Adipocyte (in vitro differentiated cells): ENCODE results near the gene SEL1L3.

Experiments
- DNase-seq: peaks from one replicate; pipeline ENCODE4 v3.0.0-alpha.2; 2015; ENCODE audit warnings: low read depth
- H3K27me3 ChIP-seq: replicated peaks from 2 replicates; pipeline ENCODE4 v1.7.0; 2013; ENCODE audit warnings: mild to moderate bottlenecking, low read length, moderate library complexity; ENCODE audit not compliant: control insufficient read depth, insufficient read depth
- H3K36me3 ChIP-seq: 2 replicates; pipeline ENCODE4 v1.7.0; 2013; ENCODE audit warnings: low read length, mild to moderate bottlenecking, moderate library complexity; ENCODE audit not compliant: control insufficient read depth, insufficient read depth, severe bottlenecking
- H3K4me1 ChIP-seq: 2 replicates; pipeline ENCODE4 v1.7.0; 2013; ENCODE audit warnings: mild to moderate bottlenecking, low read length, moderate library complexity; ENCODE audit not compliant: control insufficient read depth, insufficient read depth
- H3K4me3 ChIP-seq: 2 replicates; pipeline ENCODE4 v1.7.0; 2013; ENCODE audit warnings: mild to moderate bottlenecking, low read length, moderate library complexity
- H3K9ac ChIP-seq: 2 replicates; pipeline ENCODE4 v1.7.0; 2013; ENCODE audit warnings: mild to moderate bottlenecking, low read length, moderate library complexity
- H3K9me3 ChIP-seq: 2 replicates; pipeline ENCODE4 v1.7.0; 2013; ENCODE audit warnings: mild to moderate bottlenecking, low read length, moderate library complexity; ENCODE audit not compliant: control insufficient read depth

Gene SEL1L3

DNA sequence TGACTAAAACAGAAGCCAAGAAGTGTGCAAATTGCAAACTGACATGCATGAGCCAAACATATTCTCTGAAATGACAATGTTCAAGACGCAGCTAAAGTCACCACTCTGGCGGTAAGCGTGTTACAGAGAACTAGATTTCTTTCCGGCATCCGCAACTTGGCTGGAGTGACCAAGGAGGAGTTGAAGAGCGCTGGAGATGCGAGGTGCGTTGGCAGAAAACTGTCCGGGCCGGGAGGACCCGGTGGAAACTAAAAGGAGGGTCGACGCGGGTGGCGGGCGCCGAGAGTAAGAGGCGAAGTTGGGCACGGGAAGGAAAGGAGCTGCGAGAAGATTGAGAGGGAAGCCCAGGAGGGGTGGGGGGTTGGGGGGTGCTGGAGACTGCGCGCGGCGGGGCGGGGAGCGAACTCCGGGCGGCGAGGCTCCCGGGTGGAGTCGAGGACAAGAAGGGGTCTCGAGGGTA, 807 bp downstream of the SEL1L3 start:
- H3K4me1 ChIP-seq: peaks cover 26% of the 10 kb centered on the region
- peak; percentile 55 for DNase-seq

DNA sequence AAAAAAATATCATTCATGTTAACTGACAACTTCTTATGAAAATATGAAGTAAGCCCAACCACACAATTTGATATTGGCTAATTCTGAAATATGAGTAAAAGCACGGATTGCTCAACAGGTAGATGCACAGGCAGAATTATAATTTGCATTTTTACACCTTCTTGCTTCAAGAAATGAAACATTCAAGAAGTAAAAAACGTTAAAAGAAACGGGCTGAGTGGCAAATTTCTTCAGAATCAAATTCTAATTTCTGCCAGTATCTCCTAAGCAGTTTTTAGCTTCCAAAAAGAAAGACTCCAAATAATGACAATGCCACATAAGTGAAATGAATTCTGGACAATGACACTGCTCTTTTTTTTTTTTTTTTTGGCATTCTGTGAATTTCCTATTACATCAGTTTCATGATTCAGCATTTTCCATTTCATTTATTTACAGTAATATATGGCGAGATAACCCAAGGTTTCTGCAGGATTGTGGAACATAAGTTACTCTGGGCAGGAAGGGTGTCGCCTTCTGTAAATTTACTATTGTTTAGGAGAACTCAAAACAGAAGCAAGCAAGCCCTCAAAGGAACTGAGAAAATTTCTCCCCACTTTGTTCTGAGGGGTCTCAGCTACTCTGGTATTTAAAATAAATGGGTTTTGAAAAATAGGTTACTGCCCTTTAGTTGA, 1.4 kb downstream of the SEL1L3 start:
- Histone ChIP-seq H3K27me3 (peaks cover 3% of the 10 kb centered on the region), H3K4me3 (peak overlapping the region; percentile 71)
- DNase-seq: peak; percentile 57

More for the DNA sequence above, 807 bp downstream of the SEL1L3 start:
- peaks cover 3% of the 10 kb centered on the region for H3K27me3 ChIP-seq
- no peaks in the 10 kb centered on the region for H3K36me3 ChIP-seq
- peak overlapping the region; percentile 71 for H3K4me3 ChIP-seq
- peak overlapping the region; percentile 45 for H3K9ac ChIP-seq
- no peaks in the 10 kb centered on the region for H3K9me3 ChIP-seq

DNA sequence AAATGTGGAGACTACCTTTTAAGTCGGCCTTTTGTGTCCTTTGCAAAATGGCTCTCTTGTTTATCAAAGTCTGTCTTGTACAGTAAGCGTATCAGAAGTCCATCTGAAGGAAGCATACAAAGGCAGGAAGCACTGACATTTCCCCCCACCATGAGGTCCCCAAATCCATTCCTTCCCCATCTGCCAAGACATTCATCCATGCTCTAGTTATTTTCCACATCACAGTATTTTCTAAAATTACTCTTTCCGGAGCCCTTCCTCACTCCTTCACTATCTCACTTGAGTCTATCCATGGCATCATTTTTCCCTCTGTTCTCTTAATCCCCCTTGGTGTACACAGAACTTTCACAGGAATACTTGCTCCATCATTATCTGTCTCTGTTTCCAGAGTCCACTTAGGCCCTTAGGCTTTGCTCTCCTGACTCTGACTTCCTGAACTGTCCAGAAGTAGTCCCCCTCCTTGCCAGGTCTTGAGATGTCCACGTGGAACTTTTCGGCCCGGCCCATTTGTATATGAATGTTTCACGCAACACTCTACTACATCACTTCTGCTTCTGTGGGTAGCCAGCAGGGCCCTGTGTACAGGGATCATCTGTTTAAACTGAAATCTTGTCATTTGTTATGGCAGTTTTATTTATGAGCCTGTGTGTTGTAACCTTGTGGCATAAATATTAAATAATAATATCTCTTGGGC, 2.1 kb downstream of the SEL1L3 start:
- Histone ChIP-seq H3K36me3 (no peaks in the 10 kb centered on the region), H3K4me3 (no peak overlapping the region)
- no peak for DNase-seq

More for the DNA sequence above, 1.4 kb downstream of the SEL1L3 start:
- Histone ChIP-seq H3K9me3 (no peaks in the 10 kb centered on the region), H3K4me1 (peaks cover 31% of the 10 kb centered on the region), H3K9ac (peak overlapping the region; percentile 45), H3K36me3 (no peaks in the 10 kb centered on the region)

DNA sequence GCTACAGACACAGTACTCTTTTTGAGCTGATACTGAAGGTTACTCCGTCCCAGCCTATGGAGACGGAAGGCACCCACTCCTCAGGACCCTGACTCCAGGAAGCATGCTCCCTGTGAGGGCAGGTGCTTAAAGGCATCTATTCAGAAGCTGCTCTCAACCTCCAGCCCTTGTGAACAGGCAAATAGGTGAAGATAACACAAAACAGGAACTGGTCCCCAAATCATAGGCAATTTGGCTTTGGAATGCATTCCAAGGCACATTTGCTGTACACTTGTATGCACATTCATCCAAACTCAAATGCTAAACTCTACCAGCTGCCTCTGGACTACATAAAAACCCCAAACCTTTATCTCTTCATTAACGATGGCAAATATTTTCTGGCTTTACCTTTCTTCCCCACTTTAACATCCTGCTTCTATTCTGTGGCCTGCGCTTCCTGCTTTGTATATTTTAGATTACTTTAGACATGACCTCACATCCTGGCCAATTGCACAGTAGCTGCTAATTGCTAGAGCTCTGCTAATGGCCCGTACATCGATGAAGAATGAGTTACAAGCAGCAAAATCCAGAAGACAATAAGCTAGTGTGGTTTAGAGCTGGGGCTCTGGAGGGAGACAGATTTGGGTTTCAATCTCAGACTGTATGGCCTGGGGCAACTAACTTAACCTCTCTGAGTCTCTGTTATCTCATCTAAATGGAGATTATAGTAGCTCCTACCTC, 3.2 kb downstream of the SEL1L3 start:
- Histone ChIP-seq H3K9me3 (no peaks in the 10 kb centered on the region), H3K9ac (no peak overlapping the region), H3K27me3 (peaks cover 3% of the 10 kb centered on the region), H3K36me3 (no peaks in the 10 kb centered on the region), H3K4me1 (peaks cover 33% of the 10 kb centered on the region), H3K4me3 (no peak overlapping the region)
- DNase-seq: no peak

More for the DNA sequence above, 2.1 kb downstream of the SEL1L3 start:
- no peaks in the 10 kb centered on the region for H3K9me3 ChIP-seq
- H3K9ac ChIP-seq: no peak overlapping the region
- peaks cover 33% of the 10 kb centered on the region for H3K4me1 ChIP-seq
- H3K27me3 ChIP-seq: peaks cover 3% of the 10 kb centered on the region

DNA sequence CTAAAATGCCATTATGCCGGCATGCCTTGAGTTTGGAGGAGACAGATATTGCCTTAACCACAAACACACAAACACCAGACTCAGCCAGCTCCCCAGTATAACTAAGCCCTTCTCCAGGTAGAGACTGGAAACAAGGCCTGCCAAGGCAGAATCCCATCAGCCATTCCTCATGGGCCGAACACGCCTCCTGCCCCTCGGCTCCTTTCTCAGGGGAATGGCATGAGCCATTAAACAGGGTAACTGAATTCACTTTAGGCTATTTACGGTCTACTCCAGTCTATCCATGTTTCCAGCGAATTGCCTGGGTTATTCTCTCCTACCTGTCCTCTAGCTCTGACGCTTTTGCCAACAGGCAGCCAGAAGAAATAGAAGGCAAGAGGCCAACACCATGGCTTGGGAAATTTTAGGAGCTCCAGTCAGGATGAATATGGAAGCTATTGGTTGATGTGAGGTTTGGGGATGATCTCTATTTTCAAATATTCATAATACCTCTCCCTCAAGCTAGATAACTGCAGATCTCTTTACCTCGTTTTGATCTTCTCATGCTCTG, 4.9 kb downstream of the SEL1L3 start:
- Histone ChIP-seq H3K4me1 (peaks cover 33% of the 10 kb centered on the region), H3K27me3 (no peaks in the 10 kb centered on the region)

DNA sequence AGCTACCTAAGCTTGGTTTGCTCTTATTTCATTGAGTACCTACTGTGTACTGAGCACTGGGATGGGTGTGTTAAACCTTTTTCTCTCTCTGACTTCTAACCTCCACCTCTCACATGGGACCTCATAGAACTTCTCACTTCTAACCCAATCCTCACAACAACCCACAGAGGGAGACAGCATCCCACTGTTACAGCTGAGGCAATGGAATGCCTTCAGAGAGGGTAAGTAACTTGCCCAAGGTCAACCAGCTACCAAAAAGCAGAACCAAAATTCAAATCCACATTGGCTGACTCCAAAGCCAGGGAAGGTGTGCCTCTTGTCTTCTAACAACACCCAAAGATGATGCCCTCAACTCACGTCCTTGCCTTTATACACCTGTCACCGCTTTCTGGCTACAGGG, 5.4 kb downstream of the SEL1L3 start:
- DNase-seq: no peak
- Histone ChIP-seq H3K4me3 (no peak overlapping the region), H3K9ac (no peak overlapping the region), H3K4me1 (peaks cover 33% of the 10 kb centered on the region), H3K9me3 (no peaks in the 10 kb centered on the region), H3K27me3 (no peaks in the 10 kb centered on the region), H3K36me3 (no peaks in the 10 kb centered on the region)

More for the DNA sequence above, 4.9 kb downstream of the SEL1L3 start:
- Histone ChIP-seq H3K9me3 (no peaks in the 10 kb centered on the region), H3K9ac (no peak overlapping the region), H3K4me3 (no peak overlapping the region), H3K36me3 (no peaks in the 10 kb centered on the region)
- no peak for DNase-seq

DNA sequence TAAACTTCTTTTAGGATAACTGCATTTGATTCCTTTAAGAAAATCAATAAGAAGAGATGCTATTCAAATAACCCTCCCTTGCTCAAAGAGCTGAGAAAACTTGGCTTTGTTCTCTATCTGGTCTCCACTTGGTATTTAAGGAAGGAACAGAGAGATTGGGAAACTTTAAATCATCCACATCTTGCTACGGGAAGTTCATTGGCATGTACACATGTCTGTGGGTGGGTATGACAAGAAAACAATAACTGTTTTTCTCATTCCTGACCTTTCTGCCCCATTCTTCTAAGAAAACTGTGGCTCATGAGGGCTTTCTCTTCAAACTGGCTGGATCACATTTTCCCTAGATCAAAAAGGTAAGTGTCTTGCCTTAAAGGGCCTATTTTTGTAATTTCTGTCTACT, 6.0 kb downstream of the SEL1L3 start:
- no peak overlapping the region for H3K4me3 ChIP-seq
- H3K9ac ChIP-seq: no peak overlapping the region
- H3K9me3 ChIP-seq: no peaks in the 10 kb centered on the region
- peak; percentile 65 for DNase-seq
- H3K4me1 ChIP-seq: peaks cover 30% of the 10 kb centered on the region
- no peaks in the 10 kb centered on the region for H3K27me3 ChIP-seq
- no peaks in the 10 kb centered on the region for H3K36me3 ChIP-seq

DNA sequence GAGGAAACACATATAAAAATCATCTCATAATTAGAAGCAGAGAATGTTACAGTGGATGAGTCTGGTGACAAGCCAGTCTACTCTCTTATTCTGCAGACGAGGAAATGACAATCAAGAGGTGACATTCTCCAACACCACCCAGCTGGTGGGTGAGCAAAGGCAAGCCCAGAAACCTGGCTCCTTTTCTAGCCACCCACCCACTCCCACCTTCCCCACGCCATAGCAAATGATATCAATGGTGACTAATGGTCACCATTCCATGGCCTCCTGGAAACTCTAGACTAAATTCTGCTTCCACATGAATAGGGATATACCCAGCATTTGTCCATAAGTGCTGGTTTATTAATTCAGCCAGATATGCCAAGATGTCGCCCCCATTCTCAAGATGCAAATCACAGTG, 10.7 kb downstream of the SEL1L3 start:
- DNase-seq: no peak
- Histone ChIP-seq H3K4me1 (peaks cover 8% of the 10 kb centered on the region), H3K36me3 (no peaks in the 10 kb centered on the region), H3K27me3 (peaks cover 1% of the 10 kb centered on the region), H3K9me3 (no peaks in the 10 kb centered on the region), H3K4me3 (no peak overlapping the region), H3K9ac (no peak overlapping the region)

DNA sequence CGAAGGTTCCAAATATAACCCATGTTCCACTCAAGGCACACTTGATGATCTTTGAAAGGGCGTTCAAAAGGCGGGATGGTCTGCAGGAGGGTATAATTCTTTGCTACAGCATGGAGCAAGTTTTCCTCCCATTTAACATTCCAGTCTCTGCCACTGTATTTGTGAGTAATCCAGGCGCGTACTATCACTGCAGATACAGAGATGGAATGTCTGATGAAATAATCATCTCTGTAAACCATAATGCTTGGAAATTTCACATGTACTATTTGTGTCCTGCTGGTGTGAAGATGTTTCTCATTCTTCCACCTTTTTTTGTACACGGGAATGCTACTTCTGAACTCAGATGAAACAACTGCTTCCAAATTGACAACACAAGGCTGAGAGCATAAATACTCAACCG, 15.5 kb downstream of the SEL1L3 start:
- H3K4me1 ChIP-seq: no peaks in the 10 kb centered on the region
- no peak for DNase-seq
- no peaks in the 10 kb centered on the region for H3K9me3 ChIP-seq
- no peaks in the 10 kb centered on the region for H3K36me3 ChIP-seq
- no peak overlapping the region for H3K4me3 ChIP-seq
- H3K27me3 ChIP-seq: peaks cover 4% of the 10 kb centered on the region
- H3K9ac ChIP-seq: no peak overlapping the region

DNA sequence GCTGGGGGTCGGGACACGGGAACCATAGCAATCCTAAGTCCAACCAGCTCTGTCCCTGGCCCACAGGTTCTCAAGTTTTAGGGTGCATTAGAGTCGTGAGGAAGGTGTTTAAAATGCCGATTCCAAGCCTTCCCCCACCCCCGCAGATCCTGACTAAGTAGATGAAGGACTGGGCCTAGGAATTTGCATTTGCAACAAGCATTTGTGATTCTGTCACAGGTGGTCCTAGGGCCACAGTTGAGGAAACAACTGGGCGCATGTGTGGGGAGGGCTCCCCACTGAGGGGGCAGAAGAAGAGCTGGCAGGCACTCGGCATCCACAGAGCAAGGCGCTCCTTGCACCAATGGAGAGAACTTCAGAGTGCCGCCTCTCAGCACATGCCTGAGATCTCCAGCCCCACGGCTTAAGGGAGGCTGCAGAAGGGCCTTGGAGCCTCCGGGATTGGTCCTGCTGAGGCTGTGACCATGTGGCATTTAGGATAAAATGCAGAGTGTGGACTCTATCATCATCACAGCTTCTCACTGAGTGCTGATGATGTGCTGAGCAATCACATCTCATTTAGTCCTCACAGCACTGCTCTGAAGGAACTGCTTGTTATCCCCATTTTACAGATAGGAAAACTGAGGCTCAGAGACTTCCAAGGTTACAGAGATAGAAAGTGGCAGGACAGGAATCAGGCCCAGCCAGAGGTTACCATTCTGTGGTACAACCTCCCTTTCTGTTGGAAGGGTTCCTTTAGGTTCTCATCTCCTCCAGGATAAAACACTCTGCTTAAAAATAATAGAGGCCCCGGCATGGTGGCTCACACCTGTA, 16.7 kb downstream of the SEL1L3 start:
- no peak for DNase-seq
- no peaks in the 10 kb centered on the region for H3K4me1 ChIP-seq
- peaks cover 4% of the 10 kb centered on the region for H3K27me3 ChIP-seq
- H3K9me3 ChIP-seq: no peaks in the 10 kb centered on the region
- H3K36me3 ChIP-seq: no peaks in the 10 kb centered on the region
- no peak overlapping the region for H3K9ac ChIP-seq
- H3K4me3 ChIP-seq: no peak overlapping the region
